ENCODE measurements around the gene OMG.

Gene OMG

DNA sequence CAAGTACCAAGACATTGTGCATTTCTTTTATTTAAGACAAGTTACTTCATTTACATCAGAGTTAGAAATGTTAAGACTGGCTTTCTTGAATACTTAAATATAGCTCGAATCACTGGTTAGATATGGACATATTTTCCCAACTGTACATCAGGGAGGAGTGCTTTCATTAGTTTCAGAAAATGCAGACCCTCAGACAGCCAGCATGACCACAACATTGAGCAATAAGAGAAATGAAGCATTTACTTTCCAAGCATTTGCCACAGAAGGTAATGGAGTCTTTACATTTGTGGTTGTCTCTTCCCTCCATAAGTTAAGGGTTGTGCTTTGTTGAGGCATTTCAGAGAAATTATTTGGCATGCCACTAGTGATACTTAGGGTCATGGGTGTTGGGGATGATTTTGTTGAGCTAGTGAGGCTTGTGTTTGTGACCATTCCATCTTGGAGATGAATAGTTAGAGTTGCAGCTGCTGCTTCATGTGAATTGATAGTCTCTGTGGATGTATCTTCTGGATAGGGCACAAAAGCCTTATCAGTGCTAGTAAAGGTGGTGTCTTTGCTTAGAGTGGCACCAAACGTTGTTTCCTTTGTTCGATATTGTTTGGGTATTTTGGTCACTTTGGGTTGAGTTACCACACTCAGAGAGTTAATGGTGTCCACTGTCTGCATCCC lies 2.1 kb downstream of the OMG start:
- Histone ChIP-seq H3F3A (ENCODE audit: insufficient read depth, low read length) (no peaks in the 10 kb centered on the region), H4K20me1 (ENCODE audit: insufficient read depth, low read length) (no peaks in the 10 kb centered on the region), H3K27me3 (ENCODE audit: insufficient read depth, low read length) (no peaks in the 10 kb centered on the region), H3K9me3 (ENCODE audit: low read length) (no peaks in the 10 kb centered on the region), H3K79me2 (ENCODE audit: insufficient read depth, low read length) (no peaks in the 10 kb centered on the region), H3K27ac (ENCODE audit: low read depth, low read length, poor library complexity, severe bottlenecking) (no peak overlapping the region), H3K4me3 (ENCODE audit: low read depth, low read length, poor library complexity, severe bottlenecking) (no peak overlapping the region), H3K9me2 (ENCODE audit: low read depth, low read length) (no peaks in the 10 kb centered on the region), H2AFZ (ENCODE audit: low read length) (no peak overlapping the region), H3K4me1 (ENCODE audit: insufficient read depth, low read length, severe bottlenecking) (peaks cover 5% of the 10 kb centered on the region), H3K36me3 (ENCODE audit: insufficient read depth, low read length) (no peaks in the 10 kb centered on the region), H3K4me2 (ENCODE audit: low read length) (no peak overlapping the region), H3K9ac (ENCODE audit: low read length) (no peak overlapping the region)
- TF ChIP-seq CTCF (IDR thresholded peaks at IDR 0.05; ENCODE audit: low read length) (no peak), EZH2 (IDR thresholded peaks at IDR 0.05; ENCODE audit: borderline replicate concordance, low read length) (no peak)

DNA sequence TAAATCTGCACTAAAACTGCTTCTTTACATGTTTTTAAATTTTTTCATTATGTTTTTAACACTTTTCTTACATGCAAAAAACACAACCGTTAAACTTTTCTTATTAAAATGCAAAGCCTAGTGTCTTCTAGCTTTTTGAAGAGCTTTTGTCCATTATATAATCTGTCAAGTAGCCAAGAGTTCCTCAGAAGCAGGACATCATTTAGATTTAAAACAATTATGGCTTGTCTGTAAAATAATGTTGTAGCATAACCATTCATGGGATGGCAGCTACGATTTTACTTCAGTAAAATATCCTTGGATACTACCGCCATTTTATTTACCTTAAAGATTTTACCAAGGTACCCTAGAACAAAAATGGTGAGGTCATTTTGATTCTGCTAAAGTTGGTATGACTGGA lies 2.8 kb downstream of the OMG start:
- Histone ChIP-seq H4K20me1 (ENCODE audit: insufficient read depth, low read length) (no peaks in the 10 kb centered on the region), H3K27ac (ENCODE audit: low read depth, low read length, poor library complexity, severe bottlenecking) (no peak overlapping the region), H2AFZ (ENCODE audit: low read length) (no peak overlapping the region), H3K27me3 (ENCODE audit: insufficient read depth, low read length) (no peaks in the 10 kb centered on the region), H3K9me2 (ENCODE audit: low read depth, low read length) (no peaks in the 10 kb centered on the region), H3K79me2 (ENCODE audit: insufficient read depth, low read length) (no peaks in the 10 kb centered on the region), H3F3A (ENCODE audit: insufficient read depth, low read length) (no peaks in the 10 kb centered on the region), H3K9me3 (ENCODE audit: low read length) (no peaks in the 10 kb centered on the region), H3K4me1 (ENCODE audit: insufficient read depth, low read length, severe bottlenecking) (peaks cover 8% of the 10 kb centered on the region), H3K36me3 (ENCODE audit: insufficient read depth, low read length) (no peaks in the 10 kb centered on the region), H3K9ac (ENCODE audit: low read length) (no peak overlapping the region), H3K4me2 (ENCODE audit: low read length) (no peak overlapping the region), H3K4me3 (ENCODE audit: low read depth, low read length, poor library complexity, severe bottlenecking) (no peak overlapping the region)
- TF ChIP-seq CTCF (IDR thresholded peaks at IDR 0.05; ENCODE audit: low read length) (no peak), EZH2 (IDR thresholded peaks at IDR 0.05; ENCODE audit: borderline replicate concordance, low read length) (no peak)

GRCh38 chr17:31293581-31293980 lies 3.5 kb downstream of the OMG start:
- no peak overlapping the region for H3K4me2 ChIP-seq (ENCODE audit: low read length)
- no peaks in the 10 kb centered on the region for H3K9me2 ChIP-seq (ENCODE audit: low read depth, low read length)
- no peaks in the 10 kb centered on the region for H3K9me3 ChIP-seq (ENCODE audit: low read length)
- H3K4me1 ChIP-seq (ENCODE audit: insufficient read depth, low read length, severe bottlenecking), result peaks cover 8% of the 10 kb centered on the region
- no peaks in the 10 kb centered on the region for H4K20me1 ChIP-seq (ENCODE audit: insufficient read depth, low read length)
- H3F3A ChIP-seq (ENCODE audit: insufficient read depth, low read length), result no peaks in the 10 kb centered on the region
- H3K79me2 ChIP-seq (ENCODE audit: insufficient read depth, low read length), result no peaks in the 10 kb centered on the region
- H3K27ac ChIP-seq (ENCODE audit: low read depth, low read length, poor library complexity, severe bottlenecking), result no peak overlapping the region
- no peak overlapping the region for H3K9ac ChIP-seq (ENCODE audit: low read length)
- H3K27me3 ChIP-seq (ENCODE audit: insufficient read depth, low read length), result no peaks in the 10 kb centered on the region
- H3K36me3 ChIP-seq (ENCODE audit: insufficient read depth, low read length), result no peaks in the 10 kb centered on the region
- H2AFZ ChIP-seq (ENCODE audit: low read length), result no peak overlapping the region
- TF ChIP-seq EZH2 (IDR thresholded peaks at IDR 0.05; ENCODE audit: borderline replicate concordance, low read length) (no peak), CTCF (IDR thresholded peaks at IDR 0.05; ENCODE audit: low read length) (no peak)
- no peak overlapping the region for H3K4me3 ChIP-seq (ENCODE audit: low read depth, low read length, poor library complexity, severe bottlenecking)

Measured in OCI-LY1 (cell line).